Heart right ventricle (tissue), 16 donors: ENCODE measurements around the gene ERAL1. TPM values are rescaled to one million over a fixed set of nuclear protein-coding genes. Genes with fewer than 3 reads are reported as not detected.

Source experiments
- ATAC-seq, 8 donors: fragments of 200-7000 bp; cut with Tn5 transposase; one replicate each; pipeline ENCODE4 v1.9.1; 2020; ENCODE audit warnings: mild to moderate bottlenecking in 8 of 8, moderate library complexity in 8 of 8, moderate number of reproducible peaks in 1 of 8
- DNase-seq, 2 donors: peaks; one replicate each; pipeline ENCODE4 v3.0.0-alpha.2; 2020
- H3K27ac ChIP-seq, 10 donors: fragments of 200-600 bp; sonication (generic) in 2 of 10; one replicate each; pipeline versions ENCODE4 v1.5.0 to v1.8.0; 2020 to 2022; ENCODE audit warnings: mild to moderate bottlenecking in 3 of 10
- H3K27me3 ChIP-seq, 7 donors: fragments of 200-600 bp; one replicate each; pipeline ENCODE4 v1.8.0; 2021 to 2022; ENCODE audit warnings: mild to moderate bottlenecking in 2 of 7
- H3K36me3 ChIP-seq, 9 donors: fragments of 200-600 bp; sonication (generic) in 1 of 9; one replicate each; pipeline versions ENCODE4 v1.5.0 to v1.8.0; 2020 to 2022; ENCODE audit warnings: mild to moderate bottlenecking in 2 of 9
- H3K4me1 ChIP-seq, 9 donors: fragments of 200-600 bp; sonication (generic) in 1 of 9; one replicate each; pipeline versions ENCODE4 v1.5.0 to v1.8.0; 2020 to 2022; ENCODE audit warnings: mild to moderate bottlenecking in 4 of 9
- H3K4me3 ChIP-seq, 10 donors: fragments of 200-600 bp; sonication (generic) in 2 of 10; one replicate each; pipeline versions ENCODE4 v1.5.0 to v1.8.0; 2020 to 2022; ENCODE audit warnings: mild to moderate bottlenecking in 7 of 10, moderate library complexity in 2 of 10
- H3K9me3 ChIP-seq, 11 donors: fragments of 200-600 bp in 10 of 11; sonication (generic) in 2 of 11; one replicate each; pipeline versions ENCODE4 v1.5.0 to v1.8.0; 2013 to 2022; ENCODE audit warnings: mild to moderate bottlenecking in 2 of 11, control low read depth in 1 of 11, moderate library complexity in 1 of 11
- CTCF ChIP-seq, 9 donors: fragments of 200-600 bp; sonication (generic) in 2 of 9; IDR thresholded peaks; one replicate each; pipeline versions ENCODE4 v1.5.0 to v1.8.0; 2021 to 2022; ENCODE audit warnings: antibody characterized with exemption in 9 of 9, mild to moderate bottlenecking in 5 of 9, moderate library complexity in 1 of 9
- WGBS, 2 donors: extraction: QIAGEN DNeasy Blood & Tissue Kit; methylation state at CpG; one replicate each; pipeline ENCODE4 v1.1.7; 2013; ENCODE audit warnings: inconsistent platforms in 1 of 2; 5-methylcytosine and 5-hydroxymethylcytosine counted together
- intact Hi-C, 10 donors: fragments of 100-400 bp; cut with DNase I; formaldehyde crosslinking; loops; one replicate each; pipeline versions ENCODE4 v1.11.1 to v1.14.2; 2022
- polyA plus RNA-seq, 2 donors: library from polyadenylated mRNA; stranded (reverse); fragments of 200-250 nt; gene quantifications; one replicate each; pipeline ENCODE4 v1.2.3, GENCODE V29; 2013
- total RNA-seq, 10 donors: library from RNA; stranded (reverse); fragmentation: NEBNext Ultra II Directional in 3 of 10; extraction: Animal tissue kit (Norgen Biotek cat#: 25700) in 3 of 10; gene quantifications; one replicate each; pipeline versions ENCODE4 v1.2.1 to v1.2.4, GENCODE V29; 2021 to 2023
- donor health status: Arrhythmogenic right ventricular cardiomyopathy.
- donor health status: ischemic (EF 13 %, LVEDD 7.1; RV severe dilation, severe dysfunction).
- donor health status: healthy with polysubstance abuse.
- donor health status: DM: no; HTN: yes; CAD: no.
- donor health status: DM: no; HTN: no; CAD: no.
- donor health status: ischemic (EF 25% LVEDD 6.9; RV normal size, moderate dysfunction).
- donor health status: ischemic (EF 25% LVEDD 5.7; RV mildly dilated, moderate dysfunction).
- donor health status: healthy.
- donor health status: DM: yes; HTN: yes; CAD: no.
- donor health status: Ischemic cardiomyopathy.
- donor health status: ischemic (EF 35%, LVEDD 5.7; RV mildly dilated, moderate dysfunction).
- donor health status: nonischemic (EF 11% LVEDD 7.7; RV severe dilation, severe dysfunction).
- donor health status: DM: yes; HTN: yes; CAD: no.
- donor health status: PGD.
- donor health status: ischemic (EF 29% LVEDD 5.4; RV normal size, mild dysfunction).
- donor health status: nonischemic (EF 23%, LVEDD 6.1; RV moderate dilation, normal function).

Gene ERAL1
- total and polyA plus RNA-seq, 12 donors: 32.3 to 48.2 (median 39.2) TPM

DNA sequence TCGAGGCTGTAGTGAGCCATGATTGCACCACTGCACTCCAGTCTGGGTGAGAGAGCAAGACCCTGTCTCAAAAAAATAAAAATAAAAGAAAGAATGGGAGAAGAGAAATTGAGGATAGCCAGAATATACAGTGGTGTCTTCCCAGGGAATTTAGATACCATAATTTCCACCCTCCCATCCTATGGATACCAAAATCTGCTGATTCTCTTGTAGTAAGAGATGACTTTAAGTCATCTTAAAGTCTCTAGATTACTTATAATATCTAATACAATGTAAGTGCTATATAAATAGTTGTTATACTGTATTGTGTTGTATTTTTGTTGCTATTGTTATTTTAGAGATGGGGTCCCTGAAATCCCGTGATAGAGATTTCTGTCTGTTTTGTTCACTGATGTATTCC is 1.5 kb upstream of the ERAL1 start:
- 92 to 95% methylated on average over 2 of the region's 2 CpGs for WGBS, 2 donors
- peaks cover 0 to 24% (median 9%) of the 10 kb centered on the region in 9 donors for H3K36me3 ChIP-seq
- no peak overlapping the region for H3K27ac ChIP-seq
- no peaks in the 10 kb centered on the region for H3K27me3 ChIP-seq
- peaks cover 5 to 16% (median 12%) of the 10 kb centered on the region in 9 donors for H3K4me1 ChIP-seq
- TF ChIP-seq CTCF (IDR thresholded peaks at IDR 0.05): no peak
- no peak for ATAC-seq
- H3K4me3 ChIP-seq: no peak overlapping the region
- intact Hi-C loops: loop anchor here in 4 of 10 donors (5.0 to 10.0 kb wide), 4 partner anchors 49 to 88 kb away; partner anchors contain the start of gene DHRS13 (in 2 of the 4)
- no peaks in the 10 kb centered on the region for H3K9me3 ChIP-seq
- DNase-seq: no peak

DNA sequence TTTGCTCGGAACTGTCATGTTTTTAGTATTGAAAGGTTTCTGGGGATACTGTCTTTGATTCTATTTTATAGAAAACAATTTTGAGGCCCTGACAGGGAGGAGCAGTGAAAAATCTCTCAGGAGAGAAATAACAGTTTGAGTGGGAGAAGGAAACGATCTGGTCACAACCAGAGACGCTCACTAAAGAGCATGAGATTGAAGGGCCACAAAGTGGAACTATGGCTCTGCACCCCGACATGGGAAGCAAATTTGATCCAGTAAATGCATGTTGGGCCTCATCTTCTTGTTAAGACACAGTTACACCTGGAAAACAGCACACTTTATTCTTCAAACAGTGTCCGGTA is 492 bp downstream of the ERAL1 start:
- peaks cover 0 to 44% (median 21%) of the 10 kb centered on the region in 9 donors for H3K36me3 ChIP-seq
- H3K9me3 ChIP-seq: no peaks in the 10 kb centered on the region
- peaks cover 5 to 16% (median 12%) of the 10 kb centered on the region in 9 donors for H3K4me1 ChIP-seq
- TF ChIP-seq CTCF (IDR thresholded peaks at IDR 0.05): no peak
- no peaks in the 10 kb centered on the region for H3K27me3 ChIP-seq
- ATAC-seq: no peak
- intact Hi-C loops: loop anchor here in 4 of 10 donors (5.0 to 10.0 kb wide), 3 partner anchors 42 to 91 kb away; partner anchors contain the start of genes FLOT2 (in 2 of the 4) and DHRS13 (in 1 of the 4)
- no peak for DNase-seq
- WGBS, 2 donors: 17 to 20% methylated on average over 5 of the region's 5 CpGs
- H3K4me3 ChIP-seq: peak overlapping the region; percentile 68 to 98 (median 80)
- peak overlapping the region; percentile 44 to 87 (median 75) for H3K27ac ChIP-seq

GRCh38 chr17:28856028-28856574 is 1.3 kb downstream of the ERAL1 start:
- ATAC-seq (no peak), DNase-seq (no peak)
- H3K4me1 ChIP-seq: peaks cover 5 to 16% (median 12%) of the 10 kb centered on the region in 9 donors
- TF ChIP-seq CTCF (IDR thresholded peaks at IDR 0.05): no peak
- H3K27ac ChIP-seq: no peak overlapping the region
- H3K9me3 ChIP-seq: no peaks in the 10 kb centered on the region
- peaks cover 0 to 52% (median 27%) of the 10 kb centered on the region in 9 donors for H3K36me3 ChIP-seq
- WGBS, 2 donors: 91% methylated on average over 5 of the region's 5 CpGs
- H3K27me3 ChIP-seq: no peaks in the 10 kb centered on the region
- peak overlapping the region in 1 of 10 donors; percentile 83 for H3K4me3 ChIP-seq
- intact Hi-C loops: loop anchor here in 4 of 10 donors (5.0 to 10.0 kb wide), 3 partner anchors 41 to 91 kb away; partner anchors contain the start of genes FLOT2 (in 2 of the 4) and DHRS13 (in 1 of the 4)

GRCh38 chr17:28857905-28858800 is 3.3 kb downstream of the ERAL1 start:
- WGBS, 2 donors: 95 to 98% methylated on average over 3 of the region's 3 CpGs
- Histone ChIP-seq H3K27me3 (no peaks in the 10 kb centered on the region), H3K9me3 (no peaks in the 10 kb centered on the region), H3K4me1 (peaks cover 5 to 16% (median 12%) of the 10 kb centered on the region in 9 donors), H3K27ac (no peak overlapping the region), H3K36me3 (peaks cover 0 to 62% (median 27%) of the 10 kb centered on the region in 9 donors), H3K4me3 (no peak overlapping the region)
- no peak for ATAC-seq
- no peak for DNase-seq
- no peak for TF ChIP-seq CTCF (IDR thresholded peaks at IDR 0.05)
- intact Hi-C loops: loop anchor here in 4 of 10 donors (5.0 to 10.0 kb wide), 3 partner anchors 39 to 93 kb away; partner anchors contain the start of genes FLOT2 (in 2 of the 4) and DHRS13 (in 1 of the 4)
